Measurements from ENCODE around the gene RAB27B.

DNA sequence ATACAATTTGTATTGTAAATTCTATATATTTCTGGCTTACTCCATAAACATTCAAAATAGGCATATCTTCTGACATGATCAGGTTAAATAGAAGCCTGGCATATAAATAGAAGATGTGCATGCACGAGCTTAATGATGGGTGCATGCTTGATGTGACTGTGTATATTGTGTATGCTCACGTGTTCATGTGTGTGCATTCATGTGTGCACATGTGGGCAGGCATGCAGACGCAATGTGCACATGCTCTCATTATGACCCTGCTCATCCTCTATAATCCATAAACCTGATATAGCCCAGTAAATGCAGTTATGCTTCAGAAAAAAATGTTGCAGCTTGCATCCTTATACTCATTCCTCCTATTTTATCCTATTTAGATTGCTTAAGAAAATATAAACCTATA is 29.2 kb downstream of the RAB27B start:
- no peak for TF ChIP-seq CTCF (conservative IDR thresholded peaks at IDR 0.05)
- no peak for TF ChIP-seq ZFX (IDR thresholded peaks at IDR 0.05)

Measured in C4-2B (cell line).